Fibroblast of pulmonary artery (primary cell): ENCODE data around the gene IRX4.

Experiments
- DNase-seq: peaks from one replicate; pipeline ENCODE4 v3.0.0-alpha.2; 2010; ENCODE audit warnings: low read depth
- H3K4me3 ChIP-seq: replicated peaks from 2 replicates; pipeline ENCODE4 v1.5.1; 2011; ENCODE audit warnings: low read depth, mild to moderate bottlenecking, control low read depth, low read length, moderate library complexity
- TF ChIP-seq, protein P1 (sequence below): IDR thresholded peaks from 2 replicates; pipeline ENCODE4 v1.5.1; 2011; ENCODE audit warnings: mild to moderate bottlenecking, control low read depth, low read length, inconsistent platforms; ENCODE audit errors: missing control alignments

The IRX4 gene

GRCh38 chr5:1883925-1884677 is 1.4 kb upstream of the IRX4 start:
- DNase-seq, result no peak
- H3K4me3 ChIP-seq, result no peak overlapping the region
- TF ChIP-seq, protein P1, sequence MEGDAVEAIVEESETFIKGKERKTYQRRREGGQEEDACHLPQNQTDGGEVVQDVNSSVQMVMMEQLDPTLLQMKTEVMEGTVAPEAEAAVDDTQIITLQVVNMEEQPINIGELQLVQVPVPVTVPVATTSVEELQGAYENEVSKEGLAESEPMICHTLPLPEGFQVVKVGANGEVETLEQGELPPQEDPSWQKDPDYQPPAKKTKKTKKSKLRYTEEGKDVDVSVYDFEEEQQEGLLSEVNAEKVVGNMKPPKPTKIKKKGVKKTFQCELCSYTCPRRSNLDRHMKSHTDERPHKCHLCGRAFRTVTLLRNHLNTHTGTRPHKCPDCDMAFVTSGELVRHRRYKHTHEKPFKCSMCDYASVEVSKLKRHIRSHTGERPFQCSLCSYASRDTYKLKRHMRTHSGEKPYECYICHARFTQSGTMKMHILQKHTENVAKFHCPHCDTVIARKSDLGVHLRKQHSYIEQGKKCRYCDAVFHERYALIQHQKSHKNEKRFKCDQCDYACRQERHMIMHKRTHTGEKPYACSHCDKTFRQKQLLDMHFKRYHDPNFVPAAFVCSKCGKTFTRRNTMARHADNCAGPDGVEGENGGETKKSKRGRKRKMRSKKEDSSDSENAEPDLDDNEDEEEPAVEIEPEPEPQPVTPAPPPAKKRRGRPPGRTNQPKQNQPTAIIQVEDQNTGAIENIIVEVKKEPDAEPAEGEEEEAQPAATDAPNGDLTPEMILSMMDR, result no peak

DNA sequence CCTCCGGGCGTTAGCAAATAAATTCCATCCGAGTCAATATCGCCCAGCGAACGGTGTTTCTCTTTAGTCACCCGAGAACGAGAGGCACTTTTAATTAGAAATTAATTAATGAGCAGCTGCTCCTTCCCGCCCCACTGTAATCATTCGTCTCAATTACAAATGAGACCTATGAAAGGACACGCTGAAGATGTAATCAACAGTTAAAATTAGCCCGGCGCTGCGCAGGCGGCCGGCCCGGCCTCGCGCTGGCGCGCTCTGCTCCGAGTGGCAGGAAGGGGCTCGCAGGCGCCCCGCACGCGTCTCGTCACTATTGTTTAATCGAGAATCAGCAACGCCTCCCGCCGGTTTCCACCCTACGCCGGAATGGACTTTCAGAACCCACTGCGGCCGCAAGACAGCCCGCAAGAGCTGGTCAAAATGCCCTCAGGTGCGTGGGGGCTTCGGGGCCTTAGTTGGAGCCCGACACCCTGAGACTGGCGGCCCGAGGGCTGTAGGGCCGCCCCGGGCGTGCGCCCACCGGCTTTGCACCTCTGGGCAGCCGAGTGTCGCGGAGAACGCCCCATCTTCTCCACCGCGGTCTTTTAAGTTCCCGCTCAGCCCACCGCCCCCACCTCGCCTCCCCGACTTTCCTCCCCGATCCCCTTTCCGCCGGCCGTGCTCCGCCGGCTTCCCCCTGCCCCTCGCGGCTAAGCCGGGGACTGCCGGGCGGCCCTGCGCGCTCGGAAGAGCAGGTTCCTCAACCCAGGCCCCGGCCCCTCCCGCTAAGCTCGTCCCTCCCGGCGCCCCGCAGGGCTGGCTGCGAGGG is 597 bp upstream of the IRX4 start:
- no peak overlapping the region for H3K4me3 ChIP-seq
- TF ChIP-seq, protein P1, result no peak
- DNase-seq, result no peak

DNA sequence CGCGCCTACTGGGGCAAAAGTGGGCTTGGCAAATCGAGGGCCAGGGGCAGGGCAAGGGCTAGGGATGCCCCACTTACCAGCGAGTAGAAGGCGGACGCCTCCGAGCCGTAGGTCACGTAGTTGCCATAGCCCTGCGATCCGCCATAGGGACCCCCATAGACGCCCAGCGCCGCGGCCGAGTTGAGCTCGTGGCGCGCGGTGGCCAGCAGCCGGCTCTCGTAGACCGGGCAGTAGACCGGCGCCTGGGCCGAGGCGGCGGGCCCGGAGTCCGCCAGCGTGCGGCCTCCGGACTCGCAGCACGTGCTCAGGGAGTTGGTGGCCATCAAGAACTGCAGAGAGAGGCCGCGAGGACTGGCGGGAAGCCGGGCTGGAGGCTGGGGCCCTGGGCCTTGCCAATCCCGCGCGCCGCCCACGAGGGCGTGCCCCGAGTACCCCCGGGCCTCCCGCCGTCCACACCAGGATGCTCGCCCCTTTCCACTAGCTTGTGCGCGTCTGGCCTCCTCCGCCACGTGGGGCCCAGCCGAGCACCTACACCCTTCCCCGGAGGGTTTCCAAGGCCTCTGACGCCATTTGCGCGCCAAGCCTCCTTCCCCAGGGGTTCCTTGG is 891 bp downstream of the IRX4 start:
- TF ChIP-seq, protein P1, result no peak
- DNase-seq, result no peak
- no peak overlapping the region for H3K4me3 ChIP-seq

DNA sequence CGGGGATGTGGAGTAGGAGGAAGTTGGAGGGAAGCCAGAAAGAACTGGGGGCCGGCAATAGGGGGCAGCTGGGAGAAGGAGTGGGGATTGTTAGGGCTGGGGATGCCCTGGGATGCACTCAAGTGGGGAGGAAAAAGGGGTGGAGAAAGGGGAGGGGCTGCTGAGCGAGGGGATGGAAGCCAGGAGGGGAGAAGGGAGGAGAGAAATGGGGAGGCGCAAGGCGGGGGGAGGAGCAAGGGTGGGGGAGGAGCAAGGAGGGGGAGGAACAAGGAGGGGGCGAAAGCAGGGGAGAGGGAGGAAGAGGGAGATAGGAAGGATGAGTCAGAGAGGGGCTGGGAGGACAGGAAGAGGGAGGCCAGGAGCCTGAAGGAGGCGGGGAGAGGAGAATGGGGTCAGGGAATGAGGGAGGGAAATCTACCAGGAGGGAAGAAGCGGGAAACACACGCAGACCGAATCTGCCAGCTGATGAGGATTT is 1.6 kb downstream of the IRX4 start:
- peak; percentile 26 for DNase-seq
- no peak overlapping the region for H3K4me3 ChIP-seq
- TF ChIP-seq, protein P1, result no peak

GRCh38 chr5:1880377-1881025 is 2.2 kb downstream of the IRX4 start:
- no peak overlapping the region for H3K4me3 ChIP-seq
- DNase-seq, result no peak

More at GRCh38 chr5:1880377-1881025, 2.2 kb downstream of the IRX4 start:
- TF ChIP-seq, protein P1, result no peak
